22Rv1 (cell line): ENCODE data around the gene TBC1D16.

Source experiments
- ZFX ChIP-seq: fragments of 450-650 bp; IDR thresholded peaks from 2 replicates; pipeline ENCODE4 v1.6.1; 2017; ENCODE audit warnings: antibody characterized with exemption, borderline replicate concordance
- TF ChIP-seq, protein P1 (sequence below): fragments of 450-650 bp; IDR thresholded peaks from 2 replicates; pipeline ENCODE4 v1.5.1; 2017; ENCODE audit warnings: mild to moderate bottlenecking

GRCh38 chr17:79992649-79993389 lies 42.9 kb downstream of the TBC1D16 start:
- TF ChIP-seq, protein P1, sequence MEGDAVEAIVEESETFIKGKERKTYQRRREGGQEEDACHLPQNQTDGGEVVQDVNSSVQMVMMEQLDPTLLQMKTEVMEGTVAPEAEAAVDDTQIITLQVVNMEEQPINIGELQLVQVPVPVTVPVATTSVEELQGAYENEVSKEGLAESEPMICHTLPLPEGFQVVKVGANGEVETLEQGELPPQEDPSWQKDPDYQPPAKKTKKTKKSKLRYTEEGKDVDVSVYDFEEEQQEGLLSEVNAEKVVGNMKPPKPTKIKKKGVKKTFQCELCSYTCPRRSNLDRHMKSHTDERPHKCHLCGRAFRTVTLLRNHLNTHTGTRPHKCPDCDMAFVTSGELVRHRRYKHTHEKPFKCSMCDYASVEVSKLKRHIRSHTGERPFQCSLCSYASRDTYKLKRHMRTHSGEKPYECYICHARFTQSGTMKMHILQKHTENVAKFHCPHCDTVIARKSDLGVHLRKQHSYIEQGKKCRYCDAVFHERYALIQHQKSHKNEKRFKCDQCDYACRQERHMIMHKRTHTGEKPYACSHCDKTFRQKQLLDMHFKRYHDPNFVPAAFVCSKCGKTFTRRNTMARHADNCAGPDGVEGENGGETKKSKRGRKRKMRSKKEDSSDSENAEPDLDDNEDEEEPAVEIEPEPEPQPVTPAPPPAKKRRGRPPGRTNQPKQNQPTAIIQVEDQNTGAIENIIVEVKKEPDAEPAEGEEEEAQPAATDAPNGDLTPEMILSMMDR: no peak
- TF ChIP-seq ZFX: no peak
